HG02870 (cell line): ENCODE results near the gene COA5.

Source experiments
- ATAC-seq: cut with Tn5 transposase; IDR thresholded peaks from one replicate; pipeline ENCODE4 v1.9.1; 2021; ENCODE audit warnings: mild to moderate bottlenecking, moderate library complexity; ENCODE audit not compliant: unreplicated experiment

The COA5 gene

DNA sequence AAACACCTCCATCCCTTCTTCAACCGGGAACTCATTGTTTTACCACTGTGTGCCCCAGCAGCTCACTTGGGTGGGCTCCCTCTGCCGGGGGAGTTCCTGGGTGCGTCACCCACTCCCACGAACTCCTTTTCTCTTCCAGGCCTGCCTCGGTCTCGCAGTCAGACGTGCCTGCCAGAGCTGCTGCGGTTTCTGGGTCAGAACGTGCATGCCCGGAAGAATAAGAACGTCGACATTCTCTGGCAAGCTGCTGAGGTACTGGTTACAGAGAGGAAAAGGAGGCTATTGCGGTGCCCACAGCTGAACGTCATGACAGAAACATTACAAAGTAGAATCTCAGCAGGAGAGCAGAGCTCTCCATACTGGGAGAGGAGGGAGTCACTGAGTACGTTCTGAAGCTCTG is 35.6 kb downstream of the COA5 start:
- no peak for ATAC-seq

- no peak for ATAC-seq
These were observed 36.1 kb downstream of the COA5 start for GRCh38 chr2:98572211-98572610.

- ATAC-seq: no peak
These were observed 36.5 kb downstream of the COA5 start for GRCh38 chr2:98571796-98572195.

DNA sequence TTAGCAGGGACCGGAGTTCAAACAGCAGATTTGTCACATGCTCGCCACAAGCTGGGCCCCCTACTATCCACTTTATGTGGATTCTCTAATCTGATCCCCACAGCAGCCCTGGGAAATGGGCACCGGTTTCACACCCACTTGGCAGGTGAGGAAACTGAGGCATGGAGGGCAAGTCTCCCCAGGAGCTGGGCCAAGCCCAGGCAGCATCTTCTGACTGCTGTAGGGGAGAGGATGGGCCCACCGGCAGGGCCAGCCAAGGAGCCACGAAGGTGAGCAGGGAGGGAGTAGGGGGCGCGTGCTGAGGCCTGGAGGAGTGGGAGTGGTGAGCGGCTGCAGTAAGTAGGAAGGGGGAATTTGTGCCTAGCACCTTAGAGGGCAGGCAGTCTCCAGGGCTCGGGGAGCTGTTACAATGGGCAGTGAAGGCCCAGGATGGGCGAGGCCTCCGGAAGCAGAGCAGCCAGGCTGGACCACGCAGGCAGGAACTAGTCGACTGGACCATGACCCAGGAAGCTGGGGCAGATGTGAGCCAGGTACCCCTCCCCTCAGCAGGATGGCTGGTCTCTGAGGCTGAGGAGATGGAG is 37.1 kb downstream of the COA5 start:
- no peak for ATAC-seq

- ATAC-seq: no peak
These were observed 38.0 kb downstream of the COA5 start for GRCh38 chr2:98570356-98570755.

GRCh38 chr2:98569915-98570314 is 38.4 kb downstream of the COA5 start:
- no peak for ATAC-seq

- ATAC-seq: no peak
These were observed 39.0 kb downstream of the COA5 start for GRCh38 chr2:98569197-98569793.

- ATAC-seq: no peak
These were observed 40.0 kb downstream of the COA5 start for GRCh38 chr2:98568161-98568956.

- ATAC-seq: no peak
These were observed 42.4 kb downstream of the COA5 start for GRCh38 chr2:98565941-98566340.

- ATAC-seq: no peak
These were observed 42.9 kb downstream of the COA5 start for GRCh38 chr2:98565286-98565860.

GRCh38 chr2:98564541-98565132 is 43.7 kb downstream of the COA5 start:
- ATAC-seq: no peak

GRCh38 chr2:98563394-98563793 is 44.9 kb downstream of the COA5 start:
- no peak for ATAC-seq

- ATAC-seq: no peak
These were observed 46.2 kb downstream of the COA5 start for GRCh38 chr2:98561902-98562695.

DNA sequence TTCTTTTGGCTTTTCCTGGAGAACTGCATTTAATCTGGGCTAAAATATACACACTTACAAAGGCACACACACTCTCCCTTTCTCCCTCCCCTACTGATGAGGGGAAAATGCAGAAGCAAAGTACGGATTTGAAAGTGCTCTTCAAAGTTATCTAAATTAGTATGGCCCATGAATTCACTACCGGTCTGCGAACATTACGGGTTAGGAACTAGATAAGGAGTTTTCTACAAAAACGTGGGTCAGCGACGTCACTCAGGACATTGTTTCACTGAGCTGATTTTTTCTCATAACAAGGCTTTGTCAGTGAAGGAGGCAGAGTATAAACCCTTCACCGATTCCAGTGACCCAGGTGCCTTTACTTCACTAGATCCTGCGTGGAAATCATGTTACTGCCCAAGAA is 47.3 kb downstream of the COA5 start:
- no peak for ATAC-seq

- no peak for ATAC-seq
These were observed 48.0 kb downstream of the COA5 start for GRCh38 chr2:98560256-98560771.

DNA sequence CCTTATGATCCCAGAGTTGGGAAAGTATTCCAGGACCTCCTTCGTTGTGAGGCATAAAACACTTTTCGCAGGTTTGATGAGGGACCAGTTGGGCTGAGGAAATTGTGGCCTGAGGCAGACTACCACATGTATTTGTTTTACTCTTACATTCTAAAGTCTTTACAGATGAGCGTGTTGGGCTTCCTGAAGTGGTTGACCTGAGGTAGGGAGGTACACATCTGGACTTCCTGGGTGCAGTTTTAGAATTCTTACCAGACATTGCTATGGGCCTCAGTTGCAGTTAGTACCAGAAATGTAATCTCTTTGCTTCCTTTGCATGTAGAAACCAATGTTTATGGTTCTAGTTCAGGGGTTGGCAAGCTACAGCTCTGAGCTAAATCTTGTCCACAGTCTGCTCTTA is 48.7 kb downstream of the COA5 start:
- ATAC-seq: no peak

- ATAC-seq: no peak
These were observed 49.3 kb downstream of the COA5 start for GRCh38 chr2:98558852-98559530.

DNA sequence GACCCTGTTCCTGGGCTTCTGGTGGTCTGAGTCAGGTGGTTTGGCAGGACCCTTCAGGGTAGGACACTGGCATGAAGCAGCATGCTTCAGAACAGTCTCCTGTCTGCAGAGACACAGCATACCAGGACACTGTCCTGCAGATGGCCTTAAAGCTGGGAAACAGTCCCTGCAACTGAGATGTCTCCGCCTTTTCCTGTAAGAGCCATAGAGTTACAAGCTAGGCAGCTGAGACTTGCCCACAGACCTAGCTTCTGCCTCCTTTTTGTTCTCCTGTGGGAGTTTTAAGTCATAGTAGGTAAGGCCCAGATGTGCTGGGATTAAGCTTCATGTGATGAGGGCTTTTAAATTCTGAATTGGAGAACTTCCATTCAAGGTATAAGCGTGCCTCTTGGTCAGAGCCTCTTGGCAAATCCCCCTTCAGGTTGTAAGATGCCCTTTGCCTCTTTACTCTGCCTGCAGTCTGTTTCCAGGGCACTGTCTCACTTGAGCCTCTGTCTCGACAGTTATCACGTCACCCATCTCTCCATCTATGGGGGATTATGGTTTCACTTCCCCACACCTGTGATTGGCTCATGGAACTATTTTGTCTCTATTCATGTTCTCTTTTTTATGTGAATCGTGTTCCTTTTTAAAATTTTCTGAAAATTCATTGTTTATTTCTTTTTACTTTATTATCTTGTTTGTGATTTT is 51.8 kb downstream of the COA5 start:
- no peak for ATAC-seq

GRCh38 chr2:98555696-98556095 is 52.6 kb downstream of the COA5 start:
- no peak for ATAC-seq
